ENCODE measurements around the gene ACADVL. TPM values are rescaled to one million over a fixed set of nuclear protein-coding genes. Genes with fewer than 3 reads are reported as not detected.

ACADVL gene
- total and polyA plus RNA-seq, 4 donors, result 185 to 1,301 (median 1,109) TPM

DNA sequence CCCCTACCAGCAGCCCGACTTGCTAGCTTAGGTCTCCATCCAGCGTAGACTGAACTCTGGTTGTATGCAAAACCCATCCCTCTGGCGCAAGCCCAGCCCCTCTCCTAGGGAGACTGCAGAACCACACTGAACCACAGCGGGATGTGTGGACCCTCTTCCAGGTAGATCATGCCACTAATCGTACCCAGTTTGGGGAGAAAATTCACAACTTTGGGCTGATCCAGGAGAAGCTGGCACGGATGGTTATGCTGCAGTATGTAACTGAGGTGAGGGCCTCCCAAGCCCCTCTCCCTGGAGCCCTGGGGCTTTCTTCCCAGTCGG, 3.2 kb downstream of the ACADVL start:
- H3K4me3 ChIP-seq (ENCODE audit: low read depth in 1 of 3, low read length in 3 of 3), result no peak overlapping the region
- H3K27ac ChIP-seq (ENCODE audit: low read depth in 1 of 2, low read length in 2 of 2), result no peak overlapping the region
- H3K9ac ChIP-seq (ENCODE audit: low read depth in 1 of 2, low read length in 2 of 2), result no peak overlapping the region
- H3K4me1 ChIP-seq (ENCODE audit: control insufficient read depth in 4 of 4, insufficient read depth in 4 of 4, low read length in 3 of 4), result peaks cover 12 to 49% (median 40%) of the 10 kb centered on the region in 4 donors
- TF ChIP-seq, protein P1, sequence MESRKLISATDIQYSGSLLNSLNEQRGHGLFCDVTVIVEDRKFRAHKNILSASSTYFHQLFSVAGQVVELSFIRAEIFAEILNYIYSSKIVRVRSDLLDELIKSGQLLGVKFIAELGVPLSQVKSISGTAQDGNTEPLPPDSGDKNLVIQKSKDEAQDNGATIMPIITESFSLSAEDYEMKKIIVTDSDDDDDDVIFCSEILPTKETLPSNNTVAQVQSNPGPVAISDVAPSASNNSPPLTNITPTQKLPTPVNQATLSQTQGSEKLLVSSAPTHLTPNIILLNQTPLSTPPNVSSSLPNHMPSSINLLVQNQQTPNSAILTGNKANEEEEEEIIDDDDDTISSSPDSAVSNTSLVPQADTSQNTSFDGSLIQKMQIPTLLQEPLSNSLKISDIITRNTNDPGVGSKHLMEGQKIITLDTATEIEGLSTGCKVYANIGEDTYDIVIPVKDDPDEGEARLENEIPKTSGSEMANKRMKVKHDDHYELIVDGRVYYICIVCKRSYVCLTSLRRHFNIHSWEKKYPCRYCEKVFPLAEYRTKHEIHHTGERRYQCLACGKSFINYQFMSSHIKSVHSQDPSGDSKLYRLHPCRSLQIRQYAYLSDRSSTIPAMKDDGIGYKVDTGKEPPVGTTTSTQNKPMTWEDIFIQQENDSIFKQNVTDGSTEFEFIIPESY (IDR thresholded peaks at IDR 0.05), result no peak
- TF ChIP-seq FOXA2 (IDR thresholded peaks at IDR 0.05) (no peak), MAX (IDR thresholded peaks at IDR 0.05) (no peak), HNF4G (IDR thresholded peaks at IDR 0.05) (no peak)
- H3K27me3 ChIP-seq (ENCODE audit: control insufficient read depth in 4 of 4, insufficient read depth in 4 of 4, low read length in 3 of 4), result no peaks in the 10 kb centered on the region
- DNase-seq (ENCODE audit: low spot score), result no peak
- no peaks in the 10 kb centered on the region for H3K9me3 ChIP-seq (ENCODE audit: control insufficient read depth in 4 of 4, low read length in 3 of 4)
- H3K36me3 ChIP-seq (ENCODE audit: control insufficient read depth in 4 of 4, insufficient read depth in 3 of 4, low read depth in 1 of 4, low read length in 3 of 4), result peaks cover 14 to 66% (median 38%) of the 10 kb centered on the region in 4 donors
- 82% methylated on average over 7 of the region's 7 CpGs for WGBS

DNA sequence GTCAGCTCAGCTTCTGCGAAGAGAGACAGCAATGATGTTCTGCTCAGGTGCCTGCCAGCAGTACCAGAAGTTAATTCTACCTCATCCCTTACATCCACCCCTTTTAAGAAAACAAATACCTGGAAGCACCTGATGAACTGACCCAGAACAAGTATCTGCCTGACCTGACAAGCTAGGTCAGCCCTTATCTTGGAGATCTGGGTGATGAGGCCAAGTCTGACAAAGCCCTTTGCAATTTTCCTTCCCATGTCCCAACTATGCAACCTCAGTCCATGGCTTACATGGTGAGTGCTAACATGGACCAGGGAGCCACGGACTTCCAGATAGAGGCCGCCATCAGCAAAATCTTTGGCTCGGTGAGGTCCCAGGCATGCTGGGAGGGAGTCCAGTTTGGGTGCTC, 3.6 kb downstream of the ACADVL start:
- no peak for DNase-seq (ENCODE audit: low spot score)
- Histone ChIP-seq H3K4me1 (ENCODE audit: control insufficient read depth in 4 of 4, insufficient read depth in 4 of 4, low read length in 3 of 4) (peaks cover 12 to 49% (median 40%) of the 10 kb centered on the region in 4 donors), H3K9me3 (ENCODE audit: control insufficient read depth in 4 of 4, low read length in 3 of 4) (no peaks in the 10 kb centered on the region), H3K9ac (ENCODE audit: low read depth in 1 of 2, low read length in 2 of 2) (no peak overlapping the region), H3K27ac (ENCODE audit: low read depth in 1 of 2, low read length in 2 of 2) (no peak overlapping the region), H3K4me3 (ENCODE audit: low read depth in 1 of 3, low read length in 3 of 3) (no peak overlapping the region), H3K36me3 (ENCODE audit: control insufficient read depth in 4 of 4, insufficient read depth in 3 of 4, low read depth in 1 of 4, low read length in 3 of 4) (peaks cover 14 to 70% (median 38%) of the 10 kb centered on the region in 4 donors), H3K27me3 (ENCODE audit: control insufficient read depth in 4 of 4, insufficient read depth in 4 of 4, low read length in 3 of 4) (no peaks in the 10 kb centered on the region)
- TF ChIP-seq EGR1 (IDR thresholded peaks at IDR 0.05; ENCODE audit: low read depth in 2 of 2), result no peak
- no peak for TF ChIP-seq NR2F2 (IDR thresholded peaks at IDR 0.05)
- TF ChIP-seq SP1 (IDR thresholded peaks at IDR 0.05), result no peak
- TF ChIP-seq HNF4G (IDR thresholded peaks at IDR 0.05), result no peak
- no peak for TF ChIP-seq TAF1 (conservative IDR thresholded peaks at IDR 0.05)
- TF ChIP-seq, protein P1 (IDR thresholded peaks at IDR 0.05), result no peak
- no peak for TF ChIP-seq HNF4A (conservative IDR thresholded peaks at IDR 0.05)
- TF ChIP-seq MAX (IDR thresholded peaks at IDR 0.05), result no peak
- TF ChIP-seq RAD21 (IDR thresholded peaks at IDR 0.05), result no peak
- no peak for TF ChIP-seq RXRA (IDR thresholded peaks at IDR 0.05)
- no peak for TF ChIP-seq JUND (IDR thresholded peaks at IDR 0.05)
- TF ChIP-seq YY1 (IDR thresholded peaks at IDR 0.05), result no peak
- no peak for TF ChIP-seq ATF3 (IDR thresholded peaks at IDR 0.05)
- no peak for TF ChIP-seq FOXA2 (IDR thresholded peaks at IDR 0.05)
- TF ChIP-seq REST (IDR thresholded peaks at IDR 0.05), result no peak
- no peak for TF ChIP-seq GABPA (IDR thresholded peaks at IDR 0.05 in 1 of 2, conservative IDR thresholded peaks at IDR 0.05 in 1 of 2)
- TF ChIP-seq CTCF (IDR thresholded peaks at IDR 0.05; ENCODE audit: low read depth, low read length, missing input control), result no peak
- no peak for TF ChIP-seq FOXA1 (IDR thresholded peaks at IDR 0.05)
- 83% methylated on average over 4 of the region's 4 CpGs for WGBS

Measured in liver (tissue), 9 donors.